Keratinocyte (primary cell): ENCODE measurements around the gene SHROOM4. TPM values are rescaled to one million over a fixed set of nuclear protein-coding genes. Genes with fewer than 3 reads are reported as not detected.

ENCODE experiments used
- DNase-seq: peaks from one replicate; pipeline ENCODE4 v3.0.0-alpha.2; 2011; ENCODE audit warnings: low read depth, missing footprints, low spot score
- FAIRE-seq: peaks from 2 replicates; lab custom pipeline; 2011; peaks lifted over from hg19 to GRCh38; lab: Jason Lieb, UNC
- H2AFZ ChIP-seq: 2 replicates; pipeline ENCODE4 v1.6.0; 2012; ENCODE audit warnings: low read length, control low read depth, inconsistent platforms; ENCODE audit not compliant: control insufficient read depth
- H3K27ac ChIP-seq: 2 replicates; pipeline ENCODE4 v1.5.1; 2011; ENCODE audit warnings: low read length; ENCODE audit not compliant: control insufficient read depth, insufficient read depth
- H3K27me3 ChIP-seq: 3 replicates; pipeline ENCODE4 v1.6.0; 2011; ENCODE audit warnings: low read length; ENCODE audit not compliant: control insufficient read depth, insufficient read depth; ENCODE audit errors: extremely low read depth
- H3K36me3 ChIP-seq, 2 experiments: 2 replicates in 1 of 2; 3 replicates in 1 of 2; pipeline ENCODE4 v1.5.1; 2011; ENCODE audit warnings: low read length in 2 of 2, mild to moderate bottlenecking in 1 of 2; ENCODE audit not compliant: control insufficient read depth in 2 of 2, insufficient read depth in 2 of 2; ENCODE audit errors: extremely low read depth in 1 of 2
- H3K4me1 ChIP-seq: 3 replicates; pipeline ENCODE4 v1.5.1; 2011; ENCODE audit warnings: low read length; ENCODE audit not compliant: control insufficient read depth, insufficient read depth; ENCODE audit errors: extremely low read depth
- H3K4me2 ChIP-seq: 3 replicates; pipeline ENCODE4 v1.6.0; 2011; ENCODE audit warnings: low read depth, low read length; ENCODE audit not compliant: control insufficient read depth, insufficient read depth; ENCODE audit errors: extremely low read depth
- H3K4me3 ChIP-seq, 3 experiments: fragments of 200-600 bp in 1 of 3; sonication (generic) in 1 of 3; 2 replicates in 2 of 3; 3 replicates in 1 of 3; pipeline ENCODE4 v1.5.1; 2011 to 2016; ENCODE audit warnings: low read length in 3 of 3, mild to moderate bottlenecking in 3 of 3, control low read depth in 2 of 3, inconsistent platforms in 1 of 3, low read depth in 1 of 3, mixed read lengths in 1 of 3, mixed run types in 1 of 3, moderate library complexity in 1 of 3; ENCODE audit not compliant: control insufficient read depth in 2 of 3, insufficient read depth in 2 of 3; ENCODE audit errors: extremely low read depth in 1 of 3
- H3K79me2 ChIP-seq: 2 replicates; pipeline ENCODE4 v1.6.0; 2012; ENCODE audit warnings: low read length; ENCODE audit not compliant: control insufficient read depth, insufficient read depth
- H3K9ac ChIP-seq: 3 replicates; pipeline ENCODE4 v1.6.0; 2011; ENCODE audit warnings: low read length; ENCODE audit not compliant: control insufficient read depth, insufficient read depth; ENCODE audit errors: extremely low read depth
- H3K9me1 ChIP-seq: 3 replicates; pipeline ENCODE4 v1.6.0; 2011; ENCODE audit warnings: low read length; ENCODE audit not compliant: control insufficient read depth, insufficient read depth; ENCODE audit errors: extremely low read depth
- H3K9me3 ChIP-seq: 2 replicates; pipeline ENCODE4 v1.5.1; 2012; ENCODE audit warnings: low read depth, low read length; ENCODE audit not compliant: control insufficient read depth
- H4K20me1 ChIP-seq: 3 replicates; pipeline ENCODE4 v1.6.0; 2011; ENCODE audit warnings: low read length; ENCODE audit not compliant: control insufficient read depth, insufficient read depth; ENCODE audit errors: extremely low read depth
- EZH2 ChIP-seq: IDR thresholded peaks from one replicate; pipeline ENCODE4 v1.6.1; 2012; ENCODE audit warnings: inconsistent platforms, mild to moderate bottlenecking, low read length, moderate library complexity
- dilution Hi-C: fragments of 300-500 bp; cut with MboI; formaldehyde crosslinking; loops from one replicate; pipeline ENCODE4 v1.7.0; 2020; ENCODE audit warnings: low sequenced_read_pairs; ENCODE audit not compliant: extremely low pct_ligation_motif_present
- polyA plus RNA-seq, 5 experiments: library from polyadenylated mRNA; depleted of rRNA in 3 of 5; stranded (reverse) in 3 of 5; stranded (forward) in 1 of 5; unstranded in 1 of 5; fragments of >200 nt; gene quantifications; 1 replicate in 1 of 5; 2 replicates in 3 of 5; 3 replicates in 1 of 5; pipeline versions ENCODE4 v1.2.1 to v1.2.3, GENCODE V29; 2011 to 2012; ENCODE audit warnings: missing spikeins in 2 of 5, low read depth in 1 of 5, low replicate concordance in 1 of 5
- TF ChIP-seq, protein P1 (sequence below), 3 experiments: IDR thresholded peaks in 1 of 3; conservative IDR thresholded peaks in 1 of 3; optimal IDR thresholded peaks in 1 of 3; 2 replicates in 2 of 3; 3 replicates in 1 of 3; pipeline versions ENCODE3 to v1.5.1; 2011; ENCODE audit warnings: low read length in 3 of 3, mild to moderate bottlenecking in 3 of 3, moderate library complexity in 2 of 3, control low read depth in 1 of 3, inconsistent platforms in 1 of 3; ENCODE audit not compliant: insufficient read depth in 2 of 3; ENCODE audit errors: extremely low read depth in 1 of 3

SHROOM4 gene
- polyA plus RNA-seq, 1 donor (not counting 4 experiments of a cell fraction or from before 2014, with no cell fraction given), result 0.50 TPM

GRCh38 chrX:50711907-50712306 is 102.1 kb downstream of the SHROOM4 start:
- Histone ChIP-seq H3K36me3 (no peaks in the 10 kb centered on the region), H3K9ac (no peak overlapping the region), H3K4me3 (no peak overlapping the region), H3K4me1 (no peaks in the 10 kb centered on the region), H3K9me1 (no peaks in the 10 kb centered on the region), H3K9me3 (no peaks in the 10 kb centered on the region), H3K27ac (no peak overlapping the region), H4K20me1 (no peaks in the 10 kb centered on the region), H3K27me3 (no peaks in the 10 kb centered on the region), H3K79me2 (no peaks in the 10 kb centered on the region), H3K4me2 (no peak overlapping the region), H2AFZ (no peak overlapping the region)
- FAIRE-seq (no peak), DNase-seq (no peak)
- no peak for TF ChIP-seq EZH2
- TF ChIP-seq, protein P1, sequence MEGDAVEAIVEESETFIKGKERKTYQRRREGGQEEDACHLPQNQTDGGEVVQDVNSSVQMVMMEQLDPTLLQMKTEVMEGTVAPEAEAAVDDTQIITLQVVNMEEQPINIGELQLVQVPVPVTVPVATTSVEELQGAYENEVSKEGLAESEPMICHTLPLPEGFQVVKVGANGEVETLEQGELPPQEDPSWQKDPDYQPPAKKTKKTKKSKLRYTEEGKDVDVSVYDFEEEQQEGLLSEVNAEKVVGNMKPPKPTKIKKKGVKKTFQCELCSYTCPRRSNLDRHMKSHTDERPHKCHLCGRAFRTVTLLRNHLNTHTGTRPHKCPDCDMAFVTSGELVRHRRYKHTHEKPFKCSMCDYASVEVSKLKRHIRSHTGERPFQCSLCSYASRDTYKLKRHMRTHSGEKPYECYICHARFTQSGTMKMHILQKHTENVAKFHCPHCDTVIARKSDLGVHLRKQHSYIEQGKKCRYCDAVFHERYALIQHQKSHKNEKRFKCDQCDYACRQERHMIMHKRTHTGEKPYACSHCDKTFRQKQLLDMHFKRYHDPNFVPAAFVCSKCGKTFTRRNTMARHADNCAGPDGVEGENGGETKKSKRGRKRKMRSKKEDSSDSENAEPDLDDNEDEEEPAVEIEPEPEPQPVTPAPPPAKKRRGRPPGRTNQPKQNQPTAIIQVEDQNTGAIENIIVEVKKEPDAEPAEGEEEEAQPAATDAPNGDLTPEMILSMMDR (optimal IDR thresholded peaks at IDR 0.05 in 1 of 3, IDR thresholded peaks at IDR 0.05 in 1 of 3, conservative IDR thresholded peaks at IDR 0.05 in 1 of 3; ENCODE audit: extremely low read depth in 1 of 3, insufficient read depth in 2 of 3, low read length in 3 of 3), result no peak
- dilution Hi-C loops, result no loop called here

DNA sequence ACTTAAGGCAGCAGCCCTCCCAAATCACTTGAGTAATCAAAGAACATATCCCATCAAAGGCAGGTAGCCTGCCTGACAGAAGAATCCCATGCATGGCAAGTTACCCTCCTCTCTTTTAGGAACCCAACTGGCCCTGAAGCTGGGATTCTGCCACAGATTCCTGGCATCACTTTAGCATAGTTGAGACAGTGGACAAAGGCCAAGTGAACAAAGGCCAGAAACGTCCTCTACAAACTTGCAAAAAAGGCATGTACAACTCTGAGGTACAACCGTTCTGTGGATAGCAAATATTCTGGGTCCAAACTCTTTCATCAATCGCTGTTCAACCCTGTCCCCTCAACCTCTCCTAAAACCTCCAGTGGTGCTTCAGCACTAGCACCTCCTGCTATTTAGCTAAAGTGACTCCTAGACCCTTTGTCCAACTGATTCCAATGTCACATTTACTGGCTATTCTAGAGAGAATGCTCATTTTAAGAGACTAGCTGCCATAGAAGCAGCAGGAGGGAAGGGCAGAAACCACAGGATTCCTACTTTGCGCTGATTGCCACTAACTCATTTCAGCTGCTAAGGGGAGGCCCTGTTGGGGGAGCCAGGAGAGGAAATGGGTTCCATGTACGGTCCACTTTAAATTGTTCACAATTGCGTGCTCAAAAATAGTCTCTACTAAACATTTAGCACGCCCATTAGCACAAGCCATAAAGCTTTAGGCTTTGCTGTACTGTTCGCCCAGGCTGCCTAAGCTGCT is 105.9 kb downstream of the SHROOM4 start:
- no peaks in the 10 kb centered on the region for H3K9me1 ChIP-seq
- H2AFZ ChIP-seq, result no peak overlapping the region
- dilution Hi-C loops, result no loop called here
- no peaks in the 10 kb centered on the region for H3K79me2 ChIP-seq
- no peak overlapping the region for H3K4me2 ChIP-seq
- DNase-seq (no peak), FAIRE-seq (no peak)
- H4K20me1 ChIP-seq, result no peaks in the 10 kb centered on the region
- no peaks in the 10 kb centered on the region for H3K36me3 ChIP-seq
- TF ChIP-seq, protein P1 (optimal IDR thresholded peaks at IDR 0.05 in 1 of 3, IDR thresholded peaks at IDR 0.05 in 1 of 3, conservative IDR thresholded peaks at IDR 0.05 in 1 of 3; ENCODE audit: extremely low read depth in 1 of 3, insufficient read depth in 2 of 3, low read length in 3 of 3), result no peak
- TF ChIP-seq EZH2, result no peak
- H3K4me3 ChIP-seq, result no peak overlapping the region
- H3K4me1 ChIP-seq, result no peaks in the 10 kb centered on the region
- no peak overlapping the region for H3K27ac ChIP-seq
- H3K27me3 ChIP-seq, result no peaks in the 10 kb centered on the region
- no peak overlapping the region for H3K9ac ChIP-seq
- H3K9me3 ChIP-seq, result no peaks in the 10 kb centered on the region
